Smooth muscle cell of the brain vasculature (primary cell): ENCODE results near the gene COG2.
"Not testable (repeated sequence)": the region's sequence is repeated elsewhere in the genome, so short reads cannot be mapped to it uniquely, and the experiment has no call there.

ENCODE experiments used
- DNase-seq: peaks from one replicate; pipeline ENCODE4 v3.0.0-alpha.2; 2012; ENCODE audit warnings: low read depth, low spot score

The COG2 gene

DNA sequence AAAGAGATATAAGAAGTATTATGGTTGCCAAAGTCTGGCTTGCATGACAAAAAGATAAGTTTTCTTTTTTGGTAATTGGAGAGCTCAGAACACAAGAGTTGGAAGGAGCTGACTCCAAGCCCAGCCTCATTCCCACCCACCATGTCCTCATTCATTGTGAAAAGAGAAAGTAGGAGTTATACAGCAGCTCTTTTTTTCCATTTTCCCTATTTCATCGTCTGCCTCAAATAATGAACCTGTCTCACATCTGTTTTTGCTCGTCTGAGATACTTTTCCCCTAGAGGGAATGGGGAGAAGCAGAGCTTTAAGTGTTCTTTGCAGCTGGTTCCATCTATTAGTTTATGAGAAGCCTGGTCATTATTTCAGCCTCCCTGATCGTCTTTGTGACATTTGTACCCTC lies 36.9 kb downstream of the COG2 start:
- DNase-seq, result no peak

DNA sequence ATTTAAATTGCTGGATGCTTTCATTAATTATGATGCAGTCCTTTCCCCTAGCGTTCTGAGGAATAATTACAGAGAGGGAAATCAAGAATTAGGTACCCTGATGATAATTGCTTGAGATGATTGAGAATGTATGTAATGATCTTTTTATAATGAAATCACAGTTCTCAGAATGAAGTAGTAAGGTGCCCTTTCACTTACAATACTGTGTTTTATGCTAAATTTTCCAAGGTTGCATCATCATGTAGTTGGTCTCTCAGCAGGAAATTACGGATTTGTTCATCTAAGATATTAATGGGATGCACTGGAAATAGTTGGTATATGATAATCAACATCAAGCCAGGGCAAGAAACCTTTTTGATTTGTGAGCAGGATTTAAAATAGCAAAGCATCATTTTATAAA lies 37.5 kb downstream of the COG2 start:
- DNase-seq, result no peak

DNA sequence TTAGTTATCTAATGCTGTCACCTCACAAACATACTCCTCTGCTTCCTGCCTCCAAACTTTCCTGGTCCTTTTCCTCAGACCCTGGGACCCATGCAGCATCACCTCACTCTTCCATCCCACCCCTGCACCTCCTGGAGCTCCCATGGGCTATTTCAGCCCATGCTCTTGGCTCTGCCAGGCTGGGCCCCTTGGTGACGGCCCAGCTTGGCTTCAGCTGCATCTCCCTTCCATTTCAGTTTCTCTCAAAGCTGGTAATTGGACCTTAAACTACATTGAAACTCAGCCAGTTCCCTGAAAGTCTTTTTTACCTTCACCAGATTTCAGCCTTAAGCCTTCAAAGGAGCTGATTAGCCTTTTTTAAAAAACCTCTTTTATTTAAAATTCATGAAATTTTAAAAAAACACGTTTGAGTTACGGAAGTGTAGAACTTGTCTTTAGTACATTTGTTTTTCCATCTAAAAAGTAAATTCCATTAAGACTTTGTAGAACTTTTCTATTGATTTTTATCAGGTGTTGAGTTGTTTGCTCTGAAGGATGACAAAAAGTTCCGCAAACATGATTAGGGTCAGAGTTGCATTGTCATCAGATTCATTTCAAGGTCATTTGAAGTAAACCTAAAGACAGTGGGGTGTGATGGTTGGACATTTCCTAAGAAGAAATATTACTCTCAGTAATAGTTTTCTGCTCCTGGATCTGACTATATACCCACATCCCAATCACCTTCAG lies 38.2 kb downstream of the COG2 start:
- DNase-seq, result no peak

- peak; percentile 62 for DNase-seq
These were observed 39.3 kb downstream of the COG2 start for GRCh38 chr1:230681599-230681998.

DNA sequence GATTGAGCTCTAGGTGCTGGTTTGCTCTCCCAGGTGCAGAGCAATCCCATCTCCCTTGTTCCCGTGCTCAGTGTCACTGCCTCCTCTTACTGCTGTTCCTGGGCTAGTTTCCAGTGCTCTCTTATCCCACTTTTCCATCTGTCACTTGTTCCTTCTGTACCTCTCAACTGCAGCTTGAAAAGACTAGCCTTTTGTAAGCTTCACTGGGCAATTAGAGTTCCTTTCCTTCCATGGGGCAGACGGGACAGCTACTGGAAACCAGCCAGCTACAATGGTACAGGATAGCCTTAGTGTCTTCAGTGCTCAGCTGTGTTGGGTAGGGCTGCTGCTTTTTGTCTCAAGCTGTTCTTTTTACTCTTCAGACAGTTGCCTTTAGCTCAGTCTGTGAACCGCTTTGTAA lies 40.0 kb downstream of the COG2 start:
- DNase-seq, result no peak

GRCh38 chr1:230682882-230683610 lies 40.8 kb downstream of the COG2 start:
- no peak for DNase-seq

DNA sequence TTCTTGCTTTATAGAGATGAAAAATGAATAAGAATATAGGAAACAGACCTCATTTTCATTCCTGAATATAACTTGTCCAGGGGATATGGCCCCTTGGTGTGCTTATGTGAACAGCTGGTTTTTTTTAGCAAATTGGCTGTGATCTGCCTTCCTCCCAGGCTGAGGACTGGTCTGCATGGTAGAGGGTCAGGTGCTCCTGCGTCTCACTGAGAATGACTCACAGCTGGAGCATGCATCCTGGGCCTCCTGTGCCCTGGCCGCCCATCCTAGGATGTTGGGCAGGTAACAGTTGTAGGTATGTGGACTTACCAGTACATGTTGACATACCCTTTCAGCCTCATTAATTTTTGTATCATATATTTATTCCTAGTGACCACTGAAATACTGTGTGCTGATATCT lies 41.9 kb downstream of the COG2 start:
- DNase-seq, result no peak

DNA sequence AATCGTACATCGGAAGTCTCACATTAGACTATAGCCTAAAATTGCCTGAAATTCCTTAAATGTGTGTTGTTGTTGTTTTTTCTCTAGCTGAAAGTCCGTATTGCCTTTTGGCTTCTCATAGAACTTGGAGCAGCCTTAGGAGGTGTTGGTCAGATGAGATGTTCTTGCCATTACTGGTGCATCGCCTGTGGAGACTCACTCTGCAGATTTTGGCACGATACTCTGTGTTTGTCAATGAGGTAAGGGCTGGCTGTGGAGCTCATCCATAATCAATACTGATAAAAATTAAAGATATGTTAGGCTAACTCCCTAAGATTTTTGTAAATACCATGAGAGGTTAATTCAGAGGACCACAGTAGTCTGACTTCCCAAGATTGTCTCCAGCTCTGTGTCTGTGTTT lies 42.7 kb downstream of the COG2 start:
- no peak for DNase-seq

DNA sequence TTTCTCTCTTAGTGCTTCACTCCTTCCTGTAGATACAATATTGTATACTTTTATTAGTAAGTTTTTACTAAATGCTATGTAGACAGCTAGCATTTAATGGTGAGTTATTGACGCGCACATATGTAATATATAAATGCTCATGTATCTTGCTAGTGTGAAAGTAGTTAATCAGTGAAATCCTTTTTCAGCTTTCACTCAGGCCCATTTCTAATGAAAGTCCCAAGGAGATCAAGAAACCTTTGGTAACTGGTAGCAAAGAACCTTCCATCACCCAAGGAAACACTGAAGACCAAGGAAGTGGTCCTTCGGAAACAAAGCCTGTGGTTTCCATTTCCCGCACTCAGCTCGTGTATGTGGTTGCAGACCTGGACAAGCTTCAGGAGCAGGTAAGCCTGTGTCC lies 44.5 kb downstream of the COG2 start:
- no peak for DNase-seq

DNA sequence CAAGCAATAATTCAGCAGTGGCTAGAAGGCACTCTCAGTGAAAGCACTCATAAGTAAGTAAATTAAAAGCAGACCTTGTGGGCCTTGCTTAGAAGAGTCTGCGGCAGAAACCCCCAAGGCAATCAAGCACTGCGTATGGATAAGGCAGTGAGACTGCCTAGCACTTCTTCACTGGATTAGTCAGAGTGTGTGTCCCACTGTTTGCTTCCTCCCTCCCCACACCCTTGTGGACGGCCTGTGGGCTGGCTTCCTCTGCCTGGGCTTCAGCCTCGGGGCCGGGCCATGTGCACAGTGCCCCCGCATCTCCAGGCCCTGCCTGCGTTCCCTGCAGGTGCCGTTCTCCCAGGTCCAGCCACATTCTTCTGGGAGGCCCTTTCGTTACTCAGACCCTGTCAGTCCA lies 47.8 kb downstream of the COG2 start:
- no peak for DNase-seq

GRCh38 chr1:230691615-230692014 lies 49.3 kb downstream of the COG2 start:
- no peak for DNase-seq

GRCh38 chr1:230693221-230693620 lies 50.9 kb downstream of the COG2 start:
- DNase-seq, result no peak

- no peak for DNase-seq
These were observed 51.5 kb downstream of the COG2 start for GRCh38 chr1:230693777-230694176.

GRCh38 chr1:230694464-230694863 lies 52.2 kb downstream of the COG2 start:
- no peak for DNase-seq

- DNase-seq, result no peak
These were observed 52.7 kb downstream of the COG2 start for GRCh38 chr1:230694991-230695390.

DNA sequence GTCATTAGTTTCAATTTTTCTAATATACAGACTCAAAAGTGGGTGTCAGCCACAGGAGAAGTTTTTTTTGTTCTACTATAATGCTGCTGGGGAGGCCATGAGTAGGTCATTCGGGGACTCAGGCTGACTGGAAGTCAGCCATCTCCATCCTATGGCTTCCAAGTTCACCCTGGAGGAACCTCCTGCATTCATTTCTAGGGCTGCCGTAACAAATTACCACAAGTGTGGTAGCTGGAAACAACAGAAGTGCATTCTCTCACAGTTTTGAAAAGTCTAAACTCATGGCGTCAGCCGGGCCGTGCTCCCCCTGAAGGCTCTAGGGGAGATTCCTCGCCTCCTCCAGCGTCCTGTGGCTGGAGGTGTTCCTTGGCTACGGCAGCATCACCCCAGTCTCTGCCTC lies 53.9 kb downstream of the COG2 start:
- no peak for DNase-seq

GRCh38 chr1:230696722-230697437 lies 54.6 kb downstream of the COG2 start:
- no peak for DNase-seq

GRCh38 chr1:230698130-230698529 lies 55.8 kb downstream of the COG2 start:
- DNase-seq, result no peak

- DNase-seq, result not testable (repeated sequence)
These were observed 56.7 kb downstream of the COG2 start for GRCh38 chr1:230698964-230699363.

- DNase-seq, result no peak
These were observed 57.4 kb downstream of the COG2 start for GRCh38 chr1:230699716-230700115.

DNA sequence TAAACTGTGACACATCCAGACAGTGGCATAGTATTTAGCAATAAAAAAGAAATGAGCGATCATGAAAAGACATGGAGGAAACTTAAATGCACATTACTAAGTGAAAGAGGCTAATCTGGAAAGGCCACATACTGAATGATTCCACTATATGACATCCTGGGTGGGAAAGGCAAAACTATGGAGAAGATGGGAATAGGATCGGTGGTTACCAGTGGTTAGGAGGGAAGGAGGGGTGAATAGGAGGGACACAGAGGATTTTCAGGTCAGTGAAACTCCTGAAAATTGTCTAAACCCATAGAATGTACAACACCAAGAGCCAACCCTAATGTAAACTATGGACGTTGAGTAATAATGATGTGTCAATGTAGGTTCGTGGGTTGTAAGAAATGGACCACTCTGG lies 57.9 kb downstream of the COG2 start:
- DNase-seq, result no peak

- DNase-seq, result no peak
These were observed 59.2 kb downstream of the COG2 start for GRCh38 chr1:230701434-230701833.
